DOHH2 (cell line): ENCODE measurements around the gene WDR59.

Source experiments
- H3F3A ChIP-seq: fragments of 200-600 bp; sonication (generic), shearing (Covaris generic); 2 replicates; pipeline ENCODE4 v1.6.0; 2016; ENCODE audit warnings: antibody characterized with exemption, mild to moderate bottlenecking; ENCODE audit not compliant: control insufficient read depth, insufficient read depth
- H3K27ac ChIP-seq: fragments of 200-600 bp; sonication (generic); 2 replicates; pipeline ENCODE4 v1.5.1; 2014; ENCODE audit warnings: low read depth, mild to moderate bottlenecking, low read length, moderate library complexity
- H3K27me3 ChIP-seq: fragments of 200-600 bp; sonication (generic); 2 replicates; pipeline ENCODE4 v1.6.1; 2014; ENCODE audit warnings: mild to moderate bottlenecking, low read length, mixed read lengths; ENCODE audit not compliant: control insufficient read depth
- H3K36me3 ChIP-seq: fragments of 200-600 bp; sonication (generic); 2 replicates; pipeline ENCODE4 v1.6.1; 2014; ENCODE audit warnings: mild to moderate bottlenecking, low read length, moderate library complexity, mixed read lengths; ENCODE audit not compliant: control insufficient read depth
- H3K4me1 ChIP-seq: fragments of 200-600 bp; sonication (generic); 2 replicates; pipeline ENCODE4 v1.6.1; 2014; ENCODE audit warnings: mild to moderate bottlenecking, low read length, mixed read lengths; ENCODE audit not compliant: control insufficient read depth
- H3K4me2 ChIP-seq: fragments of 200-600 bp; sonication (generic); 2 replicates; pipeline ENCODE4 v1.6.0; 2014; ENCODE audit warnings: mild to moderate bottlenecking, low read length, moderate library complexity
- H3K4me3 ChIP-seq: fragments of 200-600 bp; sonication (generic); 2 replicates; pipeline ENCODE4 v1.5.1; 2014; ENCODE audit warnings: mild to moderate bottlenecking, low read length, mixed read lengths
- H3K79me2 ChIP-seq: fragments of 200-600 bp; sonication (generic); 2 replicates; pipeline ENCODE4 v1.6.1; 2014; ENCODE audit warnings: mild to moderate bottlenecking, low read length, mixed read lengths; ENCODE audit not compliant: control insufficient read depth
- H3K9me2 ChIP-seq: fragments of 200-600 bp; sonication (generic); replicated peaks from 2 replicates; pipeline ENCODE4 v1.6.1; 2014; ENCODE audit warnings: mild to moderate bottlenecking, low read length, mixed read lengths; ENCODE audit not compliant: control insufficient read depth
- H3K9me3 ChIP-seq: fragments of 200-600 bp; sonication (generic); 2 replicates; pipeline ENCODE4 v1.6.1; 2014; ENCODE audit warnings: antibody characterized with exemption, low read length, mixed read lengths; ENCODE audit not compliant: control insufficient read depth, insufficient read depth
- H4K20me1 ChIP-seq: fragments of 200-600 bp; sonication (generic); 2 replicates; pipeline ENCODE4 v1.6.0; 2014; ENCODE audit warnings: low read depth, mild to moderate bottlenecking, antibody characterized with exemption, low read length, moderate library complexity; ENCODE audit not compliant: control insufficient read depth, insufficient read depth
- EZH2phosphoT487 ChIP-seq: fragments of 200-600 bp; sonication (generic); IDR thresholded peaks from 2 replicates; pipeline ENCODE4 v1.6.1; 2017; ENCODE audit warnings: borderline replicate concordance, mild to moderate bottlenecking, antibody characterized with exemption, low read length, moderate library complexity, mixed read lengths
- TF ChIP-seq, protein P1 (sequence below): fragments of 200-600 bp; sonication (generic); IDR thresholded peaks from one replicate; pipeline ENCODE4 v1.5.1; 2014; ENCODE audit warnings: antibody characterized with exemption, mild to moderate bottlenecking, low read depth, low read length; ENCODE audit not compliant: poor library complexity, severe bottlenecking

The WDR59 gene

GRCh38 chr16:75022567-75022966 is 37.6 kb upstream of the WDR59 start:
- no peaks in the 10 kb centered on the region for H3K9me2 ChIP-seq
- no peak overlapping the region for H3K4me3 ChIP-seq
- no peaks in the 10 kb centered on the region for H3K27me3 ChIP-seq
- peaks cover 9% of the 10 kb centered on the region; the same call in 1 of the 2 replicates for H3K9me3 ChIP-seq
- peaks cover 31% of the 10 kb centered on the region for H3K4me1 ChIP-seq
- no peak overlapping the region for H3K4me2 ChIP-seq
- H4K20me1 ChIP-seq: no peaks in the 10 kb centered on the region
- no peaks in the 10 kb centered on the region for H3K36me3 ChIP-seq
- peaks cover 9% of the 10 kb centered on the region for H3F3A ChIP-seq
- peaks cover 6% of the 10 kb centered on the region for H3K79me2 ChIP-seq
- no peak overlapping the region for H3K27ac ChIP-seq
- TF ChIP-seq EZH2phosphoT487: no peak
- TF ChIP-seq, protein P1, sequence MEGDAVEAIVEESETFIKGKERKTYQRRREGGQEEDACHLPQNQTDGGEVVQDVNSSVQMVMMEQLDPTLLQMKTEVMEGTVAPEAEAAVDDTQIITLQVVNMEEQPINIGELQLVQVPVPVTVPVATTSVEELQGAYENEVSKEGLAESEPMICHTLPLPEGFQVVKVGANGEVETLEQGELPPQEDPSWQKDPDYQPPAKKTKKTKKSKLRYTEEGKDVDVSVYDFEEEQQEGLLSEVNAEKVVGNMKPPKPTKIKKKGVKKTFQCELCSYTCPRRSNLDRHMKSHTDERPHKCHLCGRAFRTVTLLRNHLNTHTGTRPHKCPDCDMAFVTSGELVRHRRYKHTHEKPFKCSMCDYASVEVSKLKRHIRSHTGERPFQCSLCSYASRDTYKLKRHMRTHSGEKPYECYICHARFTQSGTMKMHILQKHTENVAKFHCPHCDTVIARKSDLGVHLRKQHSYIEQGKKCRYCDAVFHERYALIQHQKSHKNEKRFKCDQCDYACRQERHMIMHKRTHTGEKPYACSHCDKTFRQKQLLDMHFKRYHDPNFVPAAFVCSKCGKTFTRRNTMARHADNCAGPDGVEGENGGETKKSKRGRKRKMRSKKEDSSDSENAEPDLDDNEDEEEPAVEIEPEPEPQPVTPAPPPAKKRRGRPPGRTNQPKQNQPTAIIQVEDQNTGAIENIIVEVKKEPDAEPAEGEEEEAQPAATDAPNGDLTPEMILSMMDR: no peak

DNA sequence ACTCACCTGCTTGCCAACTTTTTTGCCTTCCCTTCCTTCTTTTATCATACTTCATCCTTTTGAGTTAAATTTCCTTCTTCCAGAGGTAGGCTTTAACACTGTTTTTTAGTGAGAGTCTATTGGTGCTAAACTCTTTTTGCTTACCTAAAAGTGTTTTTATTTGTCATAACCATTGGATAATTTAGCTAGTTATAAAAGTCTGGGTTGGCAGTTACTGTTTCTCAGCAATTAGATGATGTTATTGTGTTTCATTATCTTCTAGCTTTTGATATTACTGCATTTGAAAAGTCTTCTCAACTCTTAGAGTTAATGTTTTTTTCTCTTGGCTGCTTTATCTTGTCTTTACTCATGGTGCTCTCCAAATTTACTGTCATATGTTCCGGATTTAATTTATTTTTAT is 36.5 kb upstream of the WDR59 start:
- Histone ChIP-seq H3K4me3 (no peak overlapping the region), H3K27me3 (no peaks in the 10 kb centered on the region), H3K36me3 (no peaks in the 10 kb centered on the region), H3K9me2 (no peaks in the 10 kb centered on the region), H3K79me2 (peaks cover 3% of the 10 kb centered on the region), H4K20me1 (no peaks in the 10 kb centered on the region), H3K27ac (no peak overlapping the region), H3K4me2 (no peak overlapping the region), H3K9me3 (peaks cover 9% of the 10 kb centered on the region; the same call in 1 of the 2 replicates), H3K4me1 (peaks cover 31% of the 10 kb centered on the region), H3F3A (peaks cover 9% of the 10 kb centered on the region)
- TF ChIP-seq EZH2phosphoT487: no peak
- TF ChIP-seq, protein P1: no peak

DNA sequence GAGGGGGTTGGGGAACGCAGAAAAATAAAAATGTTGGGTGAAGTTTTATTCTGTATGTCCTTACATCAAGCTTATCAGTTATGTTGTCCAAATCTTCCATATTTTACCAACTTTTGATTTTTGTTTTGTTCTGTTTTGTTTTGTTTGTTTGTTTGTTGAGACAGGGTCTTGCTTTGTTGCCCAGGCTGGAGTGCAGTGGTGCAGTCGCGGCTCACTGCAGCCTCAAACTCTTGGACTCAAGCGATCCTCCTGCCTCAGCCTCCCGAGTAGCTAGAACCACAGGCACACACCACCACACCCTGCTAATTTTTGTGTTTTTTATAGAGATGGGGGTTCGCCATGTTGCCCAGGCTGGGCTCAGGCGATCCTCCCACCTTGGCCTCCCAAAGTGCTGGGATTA is 34.7 kb upstream of the WDR59 start:
- Histone ChIP-seq H3K4me2 (no peak overlapping the region), H3K36me3 (no peaks in the 10 kb centered on the region), H3K4me3 (no peak overlapping the region), H3K9me2 (no peaks in the 10 kb centered on the region), H3K9me3 (peaks cover 9% of the 10 kb centered on the region; the same call in 1 of the 2 replicates), H4K20me1 (no peaks in the 10 kb centered on the region), H3F3A (peaks cover 6% of the 10 kb centered on the region), H3K27ac (no peak overlapping the region), H3K4me1 (peaks cover 17% of the 10 kb centered on the region), H3K27me3 (no peaks in the 10 kb centered on the region), H3K79me2 (peaks cover 3% of the 10 kb centered on the region)
- TF ChIP-seq EZH2phosphoT487: no peak
- TF ChIP-seq, protein P1: no peak

DNA sequence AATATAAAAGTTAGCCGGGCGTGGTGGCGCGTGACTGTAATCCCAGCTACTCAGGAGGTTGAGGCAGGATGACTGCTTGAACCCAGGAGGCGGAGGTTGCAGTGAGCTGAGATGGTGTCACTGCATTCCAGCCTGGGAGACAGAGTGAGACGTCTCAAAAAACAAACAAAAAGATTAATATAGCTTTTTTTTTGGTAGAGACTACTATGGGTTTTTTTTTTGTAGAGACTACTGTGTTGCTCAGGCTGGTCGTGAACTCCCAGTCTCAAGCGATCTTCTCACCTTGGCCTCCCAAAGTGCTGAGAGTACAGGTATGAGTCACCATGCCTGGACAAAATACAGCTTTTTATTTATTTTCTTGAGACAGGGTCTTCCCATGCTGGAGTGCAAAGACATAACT is 34.1 kb upstream of the WDR59 start:
- H4K20me1 ChIP-seq: no peaks in the 10 kb centered on the region
- no peak overlapping the region for H3K27ac ChIP-seq
- no peak overlapping the region for H3K4me3 ChIP-seq
- H3K4me1 ChIP-seq: peaks cover 12% of the 10 kb centered on the region
- peaks cover 3% of the 10 kb centered on the region for H3K79me2 ChIP-seq
- TF ChIP-seq EZH2phosphoT487: no peak
- TF ChIP-seq, protein P1: no peak
- no peaks in the 10 kb centered on the region for H3K36me3 ChIP-seq
- H3K9me2 ChIP-seq: no peaks in the 10 kb centered on the region
- H3K9me3 ChIP-seq: peaks cover 9% of the 10 kb centered on the region; the same call in 1 of the 2 replicates
- peaks cover under 1% of the 10 kb centered on the region; the same call in 1 of the 2 replicates for H3F3A ChIP-seq
- H3K27me3 ChIP-seq: no peaks in the 10 kb centered on the region
- H3K4me2 ChIP-seq: no peak overlapping the region
